ENCODE results near the gene ERC2.

DNA sequence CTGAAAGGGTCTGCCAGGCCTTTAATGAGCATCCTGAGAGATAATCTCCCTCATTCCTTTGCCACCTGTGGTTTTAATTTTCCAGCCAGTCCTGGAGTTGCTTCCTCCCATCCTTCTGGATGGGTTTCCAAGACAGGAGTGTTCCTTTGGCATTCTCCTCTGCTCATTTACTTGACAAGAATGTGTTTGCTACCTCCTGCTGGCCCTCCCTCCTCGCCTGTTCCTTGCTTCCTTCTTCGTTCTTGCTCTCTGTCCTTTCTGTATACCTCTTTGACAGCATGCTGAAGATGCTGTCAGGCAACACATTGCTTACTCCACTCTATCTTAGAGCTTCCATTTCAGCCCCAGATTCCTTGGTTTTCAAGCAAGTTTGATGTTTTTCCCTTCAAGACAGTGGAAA, 46.0 kb downstream of the ERC2 start:
- no peak for TF ChIP-seq POLR2AphosphoS5 (IDR thresholded peaks at IDR 0.05; ENCODE audit: low read depth, low read length)
- no peak for TF ChIP-seq POLR2A (IDR thresholded peaks at IDR 0.05; ENCODE audit: low read depth, low read length)
- TF ChIP-seq SPI1 (IDR thresholded peaks at IDR 0.05; ENCODE audit: low read depth, low read length), result no peak
- TF ChIP-seq TAF1 (IDR thresholded peaks at IDR 0.05; ENCODE audit: low read depth, low read length), result no peak
